ENCODE results near the gene DET1.
"Not testable (repeated sequence)": the region's sequence is repeated elsewhere in the genome, so short reads cannot be mapped to it uniquely, and the experiment has no call there.

DET1 gene

GRCh38 chr15:88540350-88540749, 6.1 kb downstream of the DET1 start:
- not testable (repeated sequence) for DNase-seq (ENCODE audit: low spot score)

GRCh38 chr15:88539441-88539840, 7.0 kb downstream of the DET1 start:
- no peak for DNase-seq (ENCODE audit: low spot score)

GRCh38 chr15:88538972-88539371, 7.5 kb downstream of the DET1 start:
- DNase-seq (ENCODE audit: low spot score), result no peak

GRCh38 chr15:88537591-88538317, 8.7 kb downstream of the DET1 start:
- DNase-seq (ENCODE audit: low spot score), result no peak

GRCh38 chr15:88535607-88536313, 10.7 kb downstream of the DET1 start:
- DNase-seq (ENCODE audit: low spot score), result no peak

- no peak for DNase-seq (ENCODE audit: low spot score)
Observed at GRCh38 chr15:88535100-88535499, 11.4 kb downstream of the DET1 start.

- no peak for DNase-seq (ENCODE audit: low spot score)
Observed at GRCh38 chr15:88533376-88533775, 13.1 kb downstream of the DET1 start.

- DNase-seq (ENCODE audit: low spot score), result no peak
Observed at GRCh38 chr15:88529021-88529630, 17.4 kb downstream of the DET1 start.

- no peak for DNase-seq (ENCODE audit: low spot score)
Observed at GRCh38 chr15:88526247-88526879, 20.1 kb downstream of the DET1 start.

- DNase-seq (ENCODE audit: low spot score), result no peak
Observed at GRCh38 chr15:88525418-88525817, 21.1 kb downstream of the DET1 start.

- DNase-seq (ENCODE audit: low spot score), result not testable (repeated sequence)
Observed at GRCh38 chr15:88524094-88524493, 22.4 kb downstream of the DET1 start.

GRCh38 chr15:88518903-88519302, 27.6 kb downstream of the DET1 start:
- DNase-seq (ENCODE audit: low spot score), result no peak

- DNase-seq (ENCODE audit: low spot score), result no peak
Observed at GRCh38 chr15:88513195-88513594, 33.3 kb downstream of the DET1 start.

GRCh38 chr15:88512601-88513000, 33.9 kb downstream of the DET1 start:
- no peak for DNase-seq (ENCODE audit: low spot score)

- no peak for DNase-seq (ENCODE audit: low spot score)
Observed at GRCh38 chr15:88512078-88512477, 34.4 kb downstream of the DET1 start.

GRCh38 chr15:88511161-88511560, 35.3 kb downstream of the DET1 start:
- no peak for DNase-seq (ENCODE audit: low spot score)

GRCh38 chr15:88509964-88510363, 36.5 kb downstream of the DET1 start:
- DNase-seq (ENCODE audit: low spot score), result no peak

- DNase-seq (ENCODE audit: low spot score), result no peak
Observed at GRCh38 chr15:88509321-88509720, 37.2 kb downstream of the DET1 start.

- no peak for DNase-seq (ENCODE audit: low spot score)
Observed at GRCh38 chr15:88506628-88507027, 39.9 kb downstream of the DET1 start.

- no peak for DNase-seq (ENCODE audit: low spot score)
Observed at GRCh38 chr15:88505721-88506120, 40.8 kb downstream of the DET1 start.

- DNase-seq (ENCODE audit: low spot score), result no peak
Observed at GRCh38 chr15:88504445-88504844, 42.0 kb downstream of the DET1 start.

- DNase-seq (ENCODE audit: low spot score), result no peak
Observed at GRCh38 chr15:88498996-88499395, 47.5 kb downstream of the DET1 start.

All from germinal center (tissue), 1 donor.